Astrocyte of the cerebellum (primary cell): Measurements from ENCODE around the gene ALDOB.

ENCODE experiments used
- DNase-seq: peaks from one replicate; pipeline ENCODE4 v3.0.0-alpha.2; 2011; ENCODE audit warnings: low read depth
- H3K4me3 ChIP-seq: 2 replicates; pipeline ENCODE4 v1.5.1; 2011; ENCODE audit warnings: mild to moderate bottlenecking, low read depth, low read length, moderate library complexity
- in situ Hi-C: cut with HindIII; loops from 2 replicates; pipeline ENCODE4 v1.10.0; 2017; ENCODE audit warnings: low sequenced_read_pairs
- TF ChIP-seq, protein P1 (sequence below): IDR thresholded peaks from 2 replicates; pipeline ENCODE4 v1.5.1; 2012; ENCODE audit warnings: low read length, low read depth, moderate library complexity, mild to moderate bottlenecking; ENCODE audit errors: missing control alignments

ALDOB gene

DNA sequence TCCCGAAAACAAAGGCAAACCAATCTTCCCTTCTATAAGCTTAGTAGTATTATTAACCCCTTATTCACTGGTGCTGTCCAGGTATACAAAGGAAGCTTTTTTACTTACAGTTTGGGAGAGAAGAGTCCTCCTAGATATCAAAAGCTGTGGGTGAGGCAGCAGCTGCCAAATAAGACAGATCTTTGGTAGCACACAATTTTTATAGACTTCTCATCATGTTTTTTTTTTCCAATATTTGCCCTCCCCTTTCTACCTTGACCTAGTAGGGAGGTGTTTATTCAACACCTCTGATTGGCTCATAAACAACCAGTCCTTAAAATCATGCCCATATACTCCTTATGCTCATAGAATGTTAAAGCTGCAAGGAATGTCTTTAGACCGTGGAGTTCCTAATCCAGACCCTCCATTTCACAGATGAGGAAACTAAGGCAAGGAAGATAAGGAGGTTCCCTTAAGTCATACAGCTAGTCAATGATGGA lies at the start of gene ALDOB:
TSS of gene ALDOB (minus strand) at position 174 of the 479 bp plus-strand sequence. CDS start 4,887 bp downstream, outside the sequence.
- TF ChIP-seq, protein P1, sequence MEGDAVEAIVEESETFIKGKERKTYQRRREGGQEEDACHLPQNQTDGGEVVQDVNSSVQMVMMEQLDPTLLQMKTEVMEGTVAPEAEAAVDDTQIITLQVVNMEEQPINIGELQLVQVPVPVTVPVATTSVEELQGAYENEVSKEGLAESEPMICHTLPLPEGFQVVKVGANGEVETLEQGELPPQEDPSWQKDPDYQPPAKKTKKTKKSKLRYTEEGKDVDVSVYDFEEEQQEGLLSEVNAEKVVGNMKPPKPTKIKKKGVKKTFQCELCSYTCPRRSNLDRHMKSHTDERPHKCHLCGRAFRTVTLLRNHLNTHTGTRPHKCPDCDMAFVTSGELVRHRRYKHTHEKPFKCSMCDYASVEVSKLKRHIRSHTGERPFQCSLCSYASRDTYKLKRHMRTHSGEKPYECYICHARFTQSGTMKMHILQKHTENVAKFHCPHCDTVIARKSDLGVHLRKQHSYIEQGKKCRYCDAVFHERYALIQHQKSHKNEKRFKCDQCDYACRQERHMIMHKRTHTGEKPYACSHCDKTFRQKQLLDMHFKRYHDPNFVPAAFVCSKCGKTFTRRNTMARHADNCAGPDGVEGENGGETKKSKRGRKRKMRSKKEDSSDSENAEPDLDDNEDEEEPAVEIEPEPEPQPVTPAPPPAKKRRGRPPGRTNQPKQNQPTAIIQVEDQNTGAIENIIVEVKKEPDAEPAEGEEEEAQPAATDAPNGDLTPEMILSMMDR: no peak
- no peak within 1 kb of the TSS for H3K4me3 ChIP-seq
- no peak for DNase-seq
- in situ Hi-C loops: no loop called here

DNA sequence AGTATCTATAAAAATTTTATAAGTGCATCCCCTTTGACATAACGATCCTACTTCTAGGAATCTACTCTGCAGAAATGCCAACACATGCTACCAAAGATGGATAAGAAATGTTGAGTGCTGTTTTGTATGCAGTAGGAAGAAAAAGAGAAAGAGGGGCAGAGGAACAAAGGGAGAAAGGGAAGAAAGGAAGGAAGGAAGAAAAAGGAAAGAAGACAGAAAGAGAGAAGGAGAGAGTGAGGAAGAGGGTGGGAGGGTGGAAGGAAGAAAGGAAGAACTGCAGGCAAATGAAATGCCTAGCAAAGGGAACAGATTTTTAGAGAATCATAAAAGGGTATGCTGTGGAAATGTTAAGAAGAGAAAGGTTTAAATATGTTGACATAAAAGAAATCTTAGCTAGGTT lies 48.5 kb upstream of the ALDOB start:
- no peak for DNase-seq
- in situ Hi-C loops: no loop called here
- no peak overlapping the region for H3K4me3 ChIP-seq
- TF ChIP-seq, protein P1: no peak

DNA sequence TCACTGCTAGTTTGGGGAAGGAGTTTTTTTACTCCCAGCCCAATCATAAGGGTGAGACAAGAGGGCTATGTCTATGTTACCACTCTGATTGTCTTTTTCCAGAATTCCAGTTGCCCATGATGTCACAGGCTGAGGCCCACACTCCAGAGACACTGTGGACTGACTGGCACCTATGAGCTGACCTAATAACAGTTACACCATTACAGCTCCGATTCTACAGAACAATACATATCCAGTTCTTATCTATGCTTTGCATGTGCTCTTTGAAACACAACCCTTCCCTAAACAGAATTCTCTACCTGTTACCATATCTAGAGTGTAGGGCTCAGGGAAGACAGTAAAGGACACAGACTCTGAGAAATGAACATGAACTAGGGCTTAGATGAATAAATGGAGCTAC lies 45.7 kb upstream of the ALDOB start:
- no peak for DNase-seq
- H3K4me3 ChIP-seq: no peak overlapping the region
- TF ChIP-seq, protein P1: no peak
- in situ Hi-C loops: no loop called here

DNA sequence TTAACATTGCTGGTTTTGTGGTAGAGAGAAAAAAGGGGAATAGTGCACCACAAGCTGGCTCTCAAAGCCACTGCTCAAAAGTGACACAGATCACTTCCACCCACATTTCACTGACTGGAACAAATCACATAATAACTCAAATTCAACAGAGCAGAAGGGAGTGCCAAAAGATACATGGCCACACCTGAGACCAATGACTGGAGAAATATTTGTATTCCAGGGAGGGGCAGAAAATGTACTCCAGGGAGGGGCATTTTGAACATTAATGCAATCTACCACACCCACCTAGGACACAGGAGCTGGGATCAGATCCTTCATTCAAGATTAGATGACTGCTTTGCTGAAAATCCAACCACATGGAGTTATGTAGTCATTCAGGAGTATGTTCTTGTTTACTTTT lies 44.8 kb upstream of the ALDOB start:
- H3K4me3 ChIP-seq: no peak overlapping the region
- no peak for DNase-seq
- in situ Hi-C loops: no loop called here
- TF ChIP-seq, protein P1: no peak

DNA sequence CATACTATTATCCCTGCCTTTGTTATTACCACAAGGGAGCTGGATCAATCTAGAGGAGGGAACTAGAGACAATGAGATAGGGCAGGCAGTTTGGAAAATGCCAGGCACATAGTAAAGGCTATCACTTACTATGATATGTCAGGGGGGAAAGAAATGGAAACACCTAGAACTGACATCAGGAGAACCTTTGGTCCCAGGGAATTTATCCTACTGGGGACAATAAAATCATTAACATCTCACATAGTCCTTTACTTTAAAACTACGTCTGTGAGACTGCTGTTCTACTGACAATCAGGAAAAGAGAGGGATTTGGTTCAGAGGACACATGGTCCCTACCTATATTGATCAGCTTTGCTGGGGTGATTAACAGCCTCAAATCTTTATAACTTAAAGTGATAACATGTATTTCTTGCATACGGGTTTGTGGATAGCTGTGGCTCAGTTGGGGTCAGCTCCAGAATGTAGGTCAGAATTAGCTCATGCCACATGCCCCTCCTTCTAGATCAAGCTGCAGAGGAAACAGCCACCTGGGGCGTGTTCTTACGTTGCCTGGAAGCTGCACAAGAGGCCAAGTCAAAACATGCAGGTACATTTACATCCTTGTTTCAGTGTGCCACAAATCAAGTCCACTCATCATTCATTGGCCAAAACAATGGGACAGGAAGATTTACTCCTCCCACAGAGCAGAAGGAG lies 43.9 kb upstream of the ALDOB start:
- in situ Hi-C loops: no loop called here
- TF ChIP-seq, protein P1: no peak
- H3K4me3 ChIP-seq: no peak overlapping the region
- DNase-seq: no peak

DNA sequence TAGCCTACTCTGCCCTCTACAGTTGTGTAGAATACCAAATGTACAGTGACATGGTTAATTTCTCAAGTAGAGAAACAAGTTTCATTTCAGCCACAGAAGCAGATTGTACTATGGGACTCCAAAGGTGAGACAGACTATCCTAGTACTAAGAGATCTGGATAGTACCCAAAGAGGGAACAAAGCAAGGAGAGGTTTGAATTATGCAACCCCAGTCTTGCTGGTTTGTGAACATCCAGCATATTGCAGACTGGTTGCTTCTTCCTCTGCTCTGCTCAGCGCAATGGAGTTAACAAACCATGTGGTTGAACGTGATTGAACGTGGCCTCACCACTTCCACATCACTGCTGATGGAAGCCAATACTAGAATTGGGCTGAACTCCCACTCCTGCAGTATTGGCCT lies 43.3 kb upstream of the ALDOB start:
- TF ChIP-seq, protein P1: no peak
- DNase-seq: no peak
- H3K4me3 ChIP-seq: no peak overlapping the region
- in situ Hi-C loops: no loop called here
